Measurements from ENCODE around the gene ANKMY1. TPM values are rescaled to one million over a fixed set of nuclear protein-coding genes. Genes with fewer than 3 reads are reported as not detected.

The ANKMY1 gene
- total and polyA plus RNA-seq, 4 donors = 9.3 to 34.8 (median 14.8) TPM

DNA sequence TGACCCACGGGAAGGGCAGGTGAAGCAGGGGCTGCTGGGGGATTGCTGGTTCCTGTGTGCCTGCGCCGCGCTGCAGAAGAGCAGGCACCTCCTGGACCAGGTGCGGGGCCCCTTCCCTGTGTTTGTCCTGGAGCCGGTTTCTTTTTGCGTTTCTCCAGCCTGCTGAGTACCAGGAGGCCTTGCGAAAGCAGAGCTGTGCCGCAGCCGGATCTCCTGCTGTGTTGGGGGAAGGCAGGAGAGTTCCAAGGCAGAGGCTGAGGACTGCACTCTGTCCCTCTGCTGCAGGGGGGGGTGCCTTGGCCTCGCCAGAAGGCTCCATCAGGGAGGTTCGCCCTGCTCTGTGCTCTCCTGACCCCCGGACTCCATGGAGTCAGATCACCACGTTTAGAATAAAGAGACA is 31.6 kb upstream of the ANKMY1 start:
- Histone ChIP-seq H3K4me3 (no peak overlapping the region), H3K9ac (ENCODE audit: insufficient read depth in 1 of 2, low read length in 2 of 2) (no peak overlapping the region), H3K27ac (ENCODE audit: low read depth in 1 of 2, low read length in 1 of 2) (no peak overlapping the region), H3K9me3 (ENCODE audit: control insufficient read depth in 4 of 4, insufficient read depth in 3 of 4, low read length in 3 of 4) (no peaks in the 10 kb centered on the region), H3K4me1 (ENCODE audit: control insufficient read depth in 5 of 5, insufficient read depth in 5 of 5, low read length in 5 of 5) (peaks cover 0 to 33% (median 15%) of the 10 kb centered on the region in 5 donors), H3K27me3 (ENCODE audit: control insufficient read depth in 3 of 3, insufficient read depth in 3 of 3, low read length in 2 of 3) (no peaks in the 10 kb centered on the region), H3K36me3 (ENCODE audit: control insufficient read depth in 4 of 4, insufficient read depth in 4 of 4, low read length in 4 of 4) (peaks cover 0 to 36% (median 6%) of the 10 kb centered on the region in 4 donors)
- 87 to 89% methylated on average over 14 of the region's 14 CpGs for WGBS, 2 donors
- no peak for TF ChIP-seq CTCF (IDR thresholded peaks at IDR 0.05; ENCODE audit: control extremely low read depth, extremely low read depth)
- ATAC-seq (ENCODE audit: insufficient read depth, low FRiP score) (no peak), DNase-seq (no peak)

DNA sequence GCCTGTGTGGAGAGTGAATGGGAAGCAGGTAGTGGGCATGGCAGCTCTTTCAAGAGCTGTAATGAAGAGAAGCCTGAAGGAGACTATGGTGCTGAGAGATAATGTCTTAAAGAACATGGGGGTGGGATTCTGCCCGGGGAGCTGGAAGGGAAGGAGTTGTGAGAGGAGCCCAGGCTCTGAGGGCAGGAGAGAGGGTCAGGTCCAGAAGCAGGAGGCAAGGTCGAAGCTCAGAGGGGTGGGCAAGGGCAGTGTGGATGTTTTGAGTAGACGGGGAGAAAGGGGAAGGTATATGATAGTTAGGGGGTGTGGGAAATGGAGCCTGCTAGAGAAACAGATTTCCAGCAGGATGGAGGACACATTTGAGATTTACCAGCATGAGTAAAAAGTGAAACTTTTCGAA is 30.9 kb upstream of the ANKMY1 start:
- Histone ChIP-seq H3K27ac (ENCODE audit: low read depth in 1 of 2, low read length in 1 of 2) (no peak overlapping the region), H3K9me3 (ENCODE audit: control insufficient read depth in 4 of 4, insufficient read depth in 3 of 4, low read length in 3 of 4) (no peaks in the 10 kb centered on the region), H3K4me3 (no peak overlapping the region), H3K4me1 (ENCODE audit: control insufficient read depth in 5 of 5, insufficient read depth in 5 of 5, low read length in 5 of 5) (peaks cover 0 to 28% (median 15%) of the 10 kb centered on the region in 5 donors), H3K36me3 (ENCODE audit: control insufficient read depth in 4 of 4, insufficient read depth in 4 of 4, low read length in 4 of 4) (peaks cover 0 to 32% (median 6%) of the 10 kb centered on the region in 4 donors), H3K9ac (ENCODE audit: insufficient read depth in 1 of 2, low read length in 2 of 2) (no peak overlapping the region), H3K27me3 (ENCODE audit: control insufficient read depth in 3 of 3, insufficient read depth in 3 of 3, low read length in 2 of 3) (no peaks in the 10 kb centered on the region)
- no peak for ATAC-seq (ENCODE audit: insufficient read depth, low FRiP score)
- no peak for TF ChIP-seq CTCF (IDR thresholded peaks at IDR 0.05; ENCODE audit: control extremely low read depth, extremely low read depth)
- WGBS, 2 donors = 82% methylated on average over 4 of the region's 4 CpGs
- DNase-seq = no peak

DNA sequence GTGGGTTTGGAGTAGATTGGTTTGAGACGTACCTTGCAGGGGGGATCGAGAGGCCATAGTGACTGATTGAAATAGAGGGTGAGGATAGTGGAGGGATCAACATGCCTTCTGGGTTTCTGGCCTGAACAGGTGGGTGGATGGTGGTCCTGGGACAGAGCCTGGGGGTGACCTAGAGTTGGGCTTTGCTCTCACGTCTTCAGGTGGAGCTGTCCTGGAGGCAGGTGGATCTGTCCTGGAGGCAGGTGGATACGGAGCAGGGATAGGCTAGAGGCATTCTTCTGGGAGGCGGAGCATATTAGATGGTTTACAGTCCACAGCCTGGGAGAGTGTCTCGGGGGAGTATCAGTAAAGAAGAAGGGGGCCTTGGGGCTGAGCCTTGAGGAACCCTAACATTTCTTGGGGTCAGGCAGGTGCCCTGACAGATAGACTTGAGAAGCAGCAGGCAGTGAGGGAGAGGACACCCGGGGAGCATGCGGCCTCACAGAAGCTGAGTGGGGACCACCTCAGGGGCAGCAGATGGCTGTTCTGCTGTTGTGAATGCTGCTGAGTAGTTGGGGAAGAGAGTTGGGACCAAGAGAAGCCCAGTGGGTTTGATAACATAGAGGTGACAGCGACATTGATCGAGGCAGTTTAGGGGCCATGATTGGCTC is 30.3 kb upstream of the ANKMY1 start:
- no peak for ATAC-seq (ENCODE audit: insufficient read depth, low FRiP score)
- Histone ChIP-seq H3K9ac (ENCODE audit: insufficient read depth in 1 of 2, low read length in 2 of 2) (peak overlapping the region; percentile 8 to 37), H3K4me1 (ENCODE audit: control insufficient read depth in 5 of 5, insufficient read depth in 5 of 5, low read length in 5 of 5) (peaks cover 0 to 28% (median 15%) of the 10 kb centered on the region in 5 donors), H3K4me3 (no peak overlapping the region), H3K36me3 (ENCODE audit: control insufficient read depth in 4 of 4, insufficient read depth in 4 of 4, low read length in 4 of 4) (peaks cover 0 to 28% (median 6%) of the 10 kb centered on the region in 4 donors), H3K27me3 (ENCODE audit: control insufficient read depth in 3 of 3, insufficient read depth in 3 of 3, low read length in 2 of 3) (no peaks in the 10 kb centered on the region), H3K27ac (ENCODE audit: low read depth in 1 of 2, low read length in 1 of 2) (no peak overlapping the region), H3K9me3 (ENCODE audit: control insufficient read depth in 4 of 4, insufficient read depth in 3 of 4, low read length in 3 of 4) (no peaks in the 10 kb centered on the region)
- no peak for TF ChIP-seq CTCF (IDR thresholded peaks at IDR 0.05; ENCODE audit: control extremely low read depth, extremely low read depth)
- no peak for DNase-seq
- WGBS, 2 donors = 83 to 91% methylated on average over 10 of the region's 10 CpGs
